ENCODE data around the gene GARNL3.

DNA sequence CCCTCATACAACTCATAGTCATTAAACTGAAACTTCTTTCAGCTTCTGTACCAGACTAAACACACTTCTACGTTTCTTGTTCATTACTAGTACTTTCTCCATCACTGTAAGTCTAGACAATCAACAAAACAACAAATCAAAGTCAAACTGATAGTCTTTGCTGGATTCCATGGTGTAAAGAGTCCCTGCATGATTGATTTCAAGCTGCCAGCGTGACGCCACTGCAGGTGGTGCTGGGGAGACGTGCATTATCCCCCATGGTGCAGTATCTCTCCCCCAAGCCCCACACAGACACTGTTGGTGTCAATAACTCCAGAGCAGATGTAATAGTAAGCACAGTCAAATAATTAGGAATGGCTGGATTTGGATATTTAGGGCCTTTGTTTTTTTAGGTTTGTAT lies 121.7 kb downstream of the GARNL3 start:
- TF ChIP-seq, protein P1, sequence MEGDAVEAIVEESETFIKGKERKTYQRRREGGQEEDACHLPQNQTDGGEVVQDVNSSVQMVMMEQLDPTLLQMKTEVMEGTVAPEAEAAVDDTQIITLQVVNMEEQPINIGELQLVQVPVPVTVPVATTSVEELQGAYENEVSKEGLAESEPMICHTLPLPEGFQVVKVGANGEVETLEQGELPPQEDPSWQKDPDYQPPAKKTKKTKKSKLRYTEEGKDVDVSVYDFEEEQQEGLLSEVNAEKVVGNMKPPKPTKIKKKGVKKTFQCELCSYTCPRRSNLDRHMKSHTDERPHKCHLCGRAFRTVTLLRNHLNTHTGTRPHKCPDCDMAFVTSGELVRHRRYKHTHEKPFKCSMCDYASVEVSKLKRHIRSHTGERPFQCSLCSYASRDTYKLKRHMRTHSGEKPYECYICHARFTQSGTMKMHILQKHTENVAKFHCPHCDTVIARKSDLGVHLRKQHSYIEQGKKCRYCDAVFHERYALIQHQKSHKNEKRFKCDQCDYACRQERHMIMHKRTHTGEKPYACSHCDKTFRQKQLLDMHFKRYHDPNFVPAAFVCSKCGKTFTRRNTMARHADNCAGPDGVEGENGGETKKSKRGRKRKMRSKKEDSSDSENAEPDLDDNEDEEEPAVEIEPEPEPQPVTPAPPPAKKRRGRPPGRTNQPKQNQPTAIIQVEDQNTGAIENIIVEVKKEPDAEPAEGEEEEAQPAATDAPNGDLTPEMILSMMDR (IDR thresholded peaks at IDR 0.05): no peak
- no peak for TF ChIP-seq EZH2phosphoT487 (IDR thresholded peaks at IDR 0.05)
